ENCODE measurements around the gene AGPAT4. TPM values are rescaled to one million over a fixed set of nuclear protein-coding genes. Genes with fewer than 3 reads are reported as not detected.

The AGPAT4 gene
- total and polyA plus RNA-seq, 5 donors = 1.5 to 5.1 (median 3.1) TPM

DNA sequence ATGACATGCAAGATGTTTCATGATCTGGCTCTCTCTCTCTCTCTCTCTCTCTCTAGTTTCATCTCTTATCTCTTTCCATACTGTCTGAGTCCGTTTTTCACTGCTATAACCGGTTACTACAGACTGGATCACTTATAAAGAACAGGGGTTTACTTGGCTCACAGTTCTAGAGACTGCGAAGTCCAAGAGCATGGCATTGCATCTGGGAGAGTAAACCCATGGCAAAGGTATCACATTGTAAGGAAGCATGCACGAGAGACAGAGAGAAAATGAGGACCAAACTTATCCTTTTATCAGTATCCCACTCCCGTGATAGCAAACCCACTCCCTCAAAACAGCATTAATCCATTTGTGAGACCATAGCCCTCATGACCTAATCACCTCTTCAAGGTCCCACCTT is 7.2 kb upstream of the AGPAT4 start:
- ATAC-seq (no peak), DNase-seq (no peak)
- no peaks in the 10 kb centered on the region for H3K27me3 ChIP-seq (ENCODE audit: control insufficient read depth, insufficient read depth)
- no peaks in the 10 kb centered on the region for H3K9me3 ChIP-seq (ENCODE audit: control insufficient read depth, low read length)
- no peak overlapping the region for H3K4me3 ChIP-seq (ENCODE audit: low read length)
- no peaks in the 10 kb centered on the region for H3K4me1 ChIP-seq (ENCODE audit: control insufficient read depth, insufficient read depth, low read length)
- intact Hi-C loops (cut with DNase I) = no loop called here
- H3K27ac ChIP-seq (ENCODE audit: low read length) = no peak overlapping the region
- 80% methylated on average over 5 of the region's 5 CpGs for WGBS

DNA sequence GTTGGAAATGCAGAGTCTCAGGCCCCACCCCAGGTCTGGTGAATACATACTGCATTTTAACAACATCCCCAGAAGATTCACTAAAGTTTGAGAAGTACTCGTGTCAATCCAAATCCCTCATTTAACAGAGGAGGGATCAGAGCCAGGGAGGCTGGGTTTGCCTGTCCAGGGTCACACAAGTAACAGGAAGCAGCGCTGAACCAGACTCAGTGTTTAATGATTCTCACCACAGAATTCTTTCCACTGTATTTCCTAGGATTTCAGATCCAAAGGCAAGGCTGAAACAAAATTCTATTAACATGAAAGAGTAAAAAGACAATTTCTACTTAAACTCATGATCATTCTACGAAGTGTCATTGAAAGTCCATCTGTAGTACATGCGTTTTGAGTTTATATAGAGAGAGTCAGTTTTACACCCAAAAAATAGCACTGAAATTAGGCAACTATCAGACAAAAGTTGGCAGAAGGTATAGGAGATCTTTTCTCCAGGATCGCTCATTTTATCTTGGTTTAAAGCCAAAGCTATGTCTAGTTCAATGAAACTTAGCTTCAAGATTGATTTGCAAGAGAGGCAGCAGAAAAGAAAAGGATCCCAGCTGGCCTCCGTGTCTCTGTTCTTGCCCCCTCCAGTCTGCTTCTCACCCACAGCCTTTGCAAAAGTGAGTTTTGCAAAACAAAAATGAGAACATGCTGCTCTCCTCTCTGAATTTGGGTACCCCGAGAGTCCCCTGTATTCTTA is 6.0 kb upstream of the AGPAT4 start:
- Histone ChIP-seq H3K9me3 (ENCODE audit: control insufficient read depth, low read length) (no peaks in the 10 kb centered on the region), H3K4me1 (ENCODE audit: control insufficient read depth, insufficient read depth, low read length) (no peaks in the 10 kb centered on the region), H3K27ac (ENCODE audit: low read length) (no peak overlapping the region), H3K4me3 (ENCODE audit: low read length) (no peak overlapping the region), H3K27me3 (ENCODE audit: control insufficient read depth, insufficient read depth) (no peaks in the 10 kb centered on the region)
- ATAC-seq = peak in 1 of 2 donors; percentile 53
- intact Hi-C loops (cut with DNase I) = no loop called here
- WGBS = 53% methylated on average over 7 of the region's 7 CpGs
- no peak for DNase-seq

DNA sequence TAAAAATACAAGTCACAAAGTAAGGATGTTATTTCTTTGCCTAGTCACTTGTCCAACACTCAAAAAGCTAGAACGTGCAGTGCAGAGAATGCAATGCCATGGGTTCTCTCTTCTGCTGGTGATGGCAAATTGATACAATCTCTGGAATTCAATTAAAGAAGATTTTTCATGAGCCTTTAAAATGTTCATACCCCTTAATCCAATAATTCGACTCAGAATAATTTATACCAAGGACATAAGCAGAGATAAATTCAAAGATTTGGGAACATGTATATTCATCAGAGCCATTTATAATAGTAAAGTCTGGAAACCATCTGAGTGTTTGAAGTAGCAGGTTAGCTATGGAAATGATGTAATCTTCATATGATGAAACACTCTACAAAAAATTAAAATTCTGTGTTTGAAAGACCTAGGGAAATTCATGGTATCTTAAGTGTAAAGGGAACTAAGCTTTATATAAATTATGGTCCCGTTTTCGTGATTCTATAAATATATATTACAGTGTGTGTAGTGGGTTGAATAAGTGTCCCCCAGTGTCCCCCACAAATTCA is 2.8 kb upstream of the AGPAT4 start:
- H3K9me3 ChIP-seq (ENCODE audit: control insufficient read depth, low read length) = no peaks in the 10 kb centered on the region
- intact Hi-C loops (cut with DNase I) = no loop called here
- no peaks in the 10 kb centered on the region for H3K4me1 ChIP-seq (ENCODE audit: control insufficient read depth, insufficient read depth, low read length)
- 91% methylated on average over 4 of the region's 4 CpGs for WGBS
- H3K27ac ChIP-seq (ENCODE audit: low read length) = no peak overlapping the region
- no peak overlapping the region for H3K4me3 ChIP-seq (ENCODE audit: low read length)
- no peaks in the 10 kb centered on the region for H3K27me3 ChIP-seq (ENCODE audit: control insufficient read depth, insufficient read depth)
- no peak for ATAC-seq
- DNase-seq = no peak

GRCh38 chr6:161274898-161275297 is 1.0 kb upstream of the AGPAT4 start:
- H3K4me3 ChIP-seq (ENCODE audit: low read length) = no peak overlapping the region
- no peaks in the 10 kb centered on the region for H3K27me3 ChIP-seq (ENCODE audit: control insufficient read depth, insufficient read depth)
- DNase-seq = no peak
- H3K9me3 ChIP-seq (ENCODE audit: control insufficient read depth, low read length) = no peaks in the 10 kb centered on the region
- no peak for ATAC-seq
- WGBS = 58% methylated on average over 2 of the region's 2 CpGs
- no peak overlapping the region for H3K27ac ChIP-seq (ENCODE audit: low read length)
- intact Hi-C loops (cut with DNase I) = no loop called here
- H3K4me1 ChIP-seq (ENCODE audit: control insufficient read depth, insufficient read depth, low read length) = no peaks in the 10 kb centered on the region

GRCh38 chr6:161274488-161274858 is 612 bp upstream of the AGPAT4 start:
- DNase-seq (no peak), ATAC-seq (peak in 1 of 2 donors; percentile 5)
- no peaks in the 10 kb centered on the region for H3K27me3 ChIP-seq (ENCODE audit: control insufficient read depth, insufficient read depth)
- 9% methylated on average over 8 of the region's 8 CpGs for WGBS
- H3K9me3 ChIP-seq (ENCODE audit: control insufficient read depth, low read length) = no peaks in the 10 kb centered on the region
- intact Hi-C loops (cut with DNase I) = no loop called here
- H3K27ac ChIP-seq (ENCODE audit: low read length) = peak overlapping the region; percentile 30
- H3K4me3 ChIP-seq (ENCODE audit: low read length) = peak overlapping the region; percentile 93
- H3K4me1 ChIP-seq (ENCODE audit: control insufficient read depth, insufficient read depth, low read length) = no peaks in the 10 kb centered on the region

DNA sequence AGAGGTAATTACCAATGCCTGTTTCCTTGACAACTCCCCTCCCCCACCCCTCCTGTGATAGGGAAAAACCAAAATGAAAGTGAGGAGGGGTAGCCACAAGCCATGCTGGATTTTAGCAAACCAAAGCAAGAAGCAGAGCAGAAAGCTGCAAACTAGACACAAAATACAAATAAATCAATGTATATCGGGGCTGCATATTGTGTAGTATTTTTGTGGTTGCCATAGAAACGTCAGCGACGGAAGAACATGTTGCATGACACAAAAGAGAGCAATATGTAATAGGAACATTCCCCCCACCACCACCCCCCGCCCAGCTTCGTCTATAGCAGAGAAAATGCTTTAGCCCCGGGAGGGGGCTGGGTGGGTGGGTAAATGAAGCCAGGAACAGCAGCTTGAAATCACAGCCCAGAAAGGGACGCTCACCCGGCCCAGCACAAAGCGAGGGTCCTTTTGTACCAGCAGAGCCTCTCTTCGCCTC is 548 bp downstream of the AGPAT4 start:
- no peaks in the 10 kb centered on the region for H3K9me3 ChIP-seq (ENCODE audit: control insufficient read depth, low read length)
- intact Hi-C loops (cut with DNase I) = no loop called here
- H3K27me3 ChIP-seq (ENCODE audit: control insufficient read depth, insufficient read depth) = no peaks in the 10 kb centered on the region
- DNase-seq (peak in 1 of 3 donors; percentile 20), ATAC-seq (peak; percentile 14 to 44)
- H3K4me3 ChIP-seq (ENCODE audit: low read length) = peak overlapping the region; percentile 93
- H3K27ac ChIP-seq (ENCODE audit: low read length) = no peak overlapping the region
- WGBS = under 1% methylated on average over 11 of the region's 11 CpGs
- no peaks in the 10 kb centered on the region for H3K4me1 ChIP-seq (ENCODE audit: control insufficient read depth, insufficient read depth, low read length)

GRCh38 chr6:161272635-161273273 is 1.1 kb downstream of the AGPAT4 start:
- Histone ChIP-seq H3K4me1 (ENCODE audit: control insufficient read depth, insufficient read depth, low read length) (no peaks in the 10 kb centered on the region), H3K4me3 (ENCODE audit: low read length) (peak overlapping the region; percentile 93), H3K27ac (ENCODE audit: low read length) (no peak overlapping the region), H3K27me3 (ENCODE audit: control insufficient read depth, insufficient read depth) (no peaks in the 10 kb centered on the region), H3K9me3 (ENCODE audit: control insufficient read depth, low read length) (no peaks in the 10 kb centered on the region)
- intact Hi-C loops (cut with DNase I) = no loop called here
- DNase-seq (no peak), ATAC-seq (no peak)
- WGBS = 42% methylated on average over 11 of the region's 11 CpGs

GRCh38 chr6:161271343-161272030 is 2.4 kb downstream of the AGPAT4 start:
- WGBS = 80% methylated on average over 8 of the region's 8 CpGs
- ATAC-seq (no peak), DNase-seq (no peak)
- Histone ChIP-seq H3K27ac (ENCODE audit: low read length) (no peak overlapping the region), H3K4me1 (ENCODE audit: control insufficient read depth, insufficient read depth, low read length) (no peaks in the 10 kb centered on the region), H3K27me3 (ENCODE audit: control insufficient read depth, insufficient read depth) (no peaks in the 10 kb centered on the region), H3K4me3 (ENCODE audit: low read length) (no peak overlapping the region), H3K9me3 (ENCODE audit: control insufficient read depth, low read length) (no peaks in the 10 kb centered on the region)
- intact Hi-C loops (cut with DNase I) = no loop called here

DNA sequence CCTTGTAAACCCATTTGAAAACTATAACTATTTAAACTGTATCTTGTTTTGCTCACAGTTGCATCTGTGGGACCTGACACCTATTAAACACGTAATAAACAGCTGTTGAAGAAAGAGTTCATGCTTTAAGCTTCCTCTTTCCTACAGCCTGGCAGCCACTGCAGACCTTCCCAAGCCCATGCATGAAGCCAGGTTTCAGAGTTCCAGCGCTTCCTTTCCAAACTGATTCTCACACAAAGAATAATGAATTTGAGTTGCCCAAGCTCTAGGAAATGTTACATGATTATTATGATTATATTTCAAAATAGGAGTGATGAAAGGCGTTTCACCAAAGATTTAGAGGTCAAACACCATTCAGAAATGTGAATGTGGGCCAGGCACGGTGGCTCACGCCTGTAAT is 3.7 kb downstream of the AGPAT4 start:
- no peaks in the 10 kb centered on the region for H3K27me3 ChIP-seq (ENCODE audit: control insufficient read depth, insufficient read depth)
- DNase-seq (no peak), ATAC-seq (no peak)
- no peaks in the 10 kb centered on the region for H3K9me3 ChIP-seq (ENCODE audit: control insufficient read depth, low read length)
- H3K4me3 ChIP-seq (ENCODE audit: low read length) = no peak overlapping the region
- intact Hi-C loops (cut with DNase I) = no loop called here
- WGBS = 87% methylated on average over 5 of the region's 5 CpGs
- H3K27ac ChIP-seq (ENCODE audit: low read length) = no peak overlapping the region
- H3K4me1 ChIP-seq (ENCODE audit: control insufficient read depth, insufficient read depth, low read length) = no peaks in the 10 kb centered on the region

GRCh38 chr6:161269310-161269709 is 4.6 kb downstream of the AGPAT4 start:
- no peaks in the 10 kb centered on the region for H3K9me3 ChIP-seq (ENCODE audit: control insufficient read depth, low read length)
- H3K4me3 ChIP-seq (ENCODE audit: low read length) = no peak overlapping the region
- no peaks in the 10 kb centered on the region for H3K27me3 ChIP-seq (ENCODE audit: control insufficient read depth, insufficient read depth)
- WGBS = 98% methylated on average over 6 of the region's 6 CpGs
- no peak overlapping the region for H3K27ac ChIP-seq (ENCODE audit: low read length)
- no peaks in the 10 kb centered on the region for H3K4me1 ChIP-seq (ENCODE audit: control insufficient read depth, insufficient read depth, low read length)
- no peak for ATAC-seq
- intact Hi-C loops (cut with DNase I) = no loop called here
- DNase-seq = no peak
